Measurements from ENCODE around the gene RPS10.
A peak's percentile ranks its signal among the peaks of the same experiment; 100 is the strongest.
"Not testable (repeated sequence)": the region's sequence is repeated elsewhere in the genome, so short reads cannot be mapped to it uniquely, and the experiment has no call there.

The RPS10 gene

GRCh38 chr6:34424200-34425131 lies 1.4 kb downstream of the RPS10 start:
- Mint-ChIP-seq H3K27me3 (no peaks in the 10 kb centered on the region), H3K36me3 (peaks cover 26% of the 10 kb centered on the region), H3K4me3 (peak overlapping the region; percentile 98), H3K27ac (peak overlapping the region; percentile 100), H3K9me3 (no peaks in the 10 kb centered on the region), H3K4me1 (peaks cover 39% of the 10 kb centered on the region)

DNA sequence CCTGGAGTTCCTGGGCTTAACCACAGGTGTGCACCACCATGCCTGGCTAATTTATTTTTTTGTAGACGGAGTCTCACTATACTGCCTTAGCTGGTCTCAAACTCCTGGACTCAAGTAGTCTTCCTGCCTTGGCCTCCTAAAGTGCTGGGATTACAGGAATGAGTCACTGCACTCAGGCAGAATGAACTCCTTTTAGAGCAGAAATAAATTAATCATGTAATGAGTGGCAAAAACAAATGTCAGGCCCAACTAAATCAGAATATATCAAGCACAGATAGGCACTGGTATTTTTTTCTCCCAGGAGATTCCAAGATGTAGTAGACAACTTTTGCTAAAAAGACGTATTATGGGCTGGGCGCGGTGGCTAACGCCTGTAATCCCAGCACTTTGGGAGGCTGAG lies 2.6 kb downstream of the RPS10 start:
- Mint-ChIP-seq H3K4me1 (peaks cover 39% of the 10 kb centered on the region), H3K27ac (peak overlapping the region; percentile 62), H3K27me3 (no peaks in the 10 kb centered on the region), H3K9me3 (no peaks in the 10 kb centered on the region), H3K36me3 (peaks cover 30% of the 10 kb centered on the region), H3K4me3 (peak overlapping the region; percentile 98)

- peaks cover 27% of the 10 kb centered on the region for H3K4me1 Mint-ChIP-seq
- no peaks in the 10 kb centered on the region for H3K27me3 Mint-ChIP-seq
- H3K9me3 Mint-ChIP-seq = no peaks in the 10 kb centered on the region
- H3K4me3 Mint-ChIP-seq = no peak overlapping the region
- H3K27ac Mint-ChIP-seq = peak overlapping the region; percentile 68
- peaks cover 26% of the 10 kb centered on the region for H3K36me3 Mint-ChIP-seq
Measured at GRCh38 chr6:34418367-34418766, 7.5 kb downstream of the RPS10 start.

GRCh38 chr6:34416877-34417371 lies 8.9 kb downstream of the RPS10 start:
- Mint-ChIP-seq H3K4me1 (peaks cover 20% of the 10 kb centered on the region), H3K27ac (peak overlapping the region; percentile 47), H3K9me3 (no peaks in the 10 kb centered on the region), H3K27me3 (no peaks in the 10 kb centered on the region), H3K36me3 (peaks cover 21% of the 10 kb centered on the region), H3K4me3 (no peak overlapping the region)

GRCh38 chr6:34414999-34415858 lies 10.6 kb downstream of the RPS10 start:
- Mint-ChIP-seq H3K4me1 (peaks cover 10% of the 10 kb centered on the region), H3K27me3 (no peaks in the 10 kb centered on the region), H3K36me3 (peaks cover 15% of the 10 kb centered on the region), H3K9me3 (no peaks in the 10 kb centered on the region), H3K27ac (no peak overlapping the region), H3K4me3 (no peak overlapping the region)

DNA sequence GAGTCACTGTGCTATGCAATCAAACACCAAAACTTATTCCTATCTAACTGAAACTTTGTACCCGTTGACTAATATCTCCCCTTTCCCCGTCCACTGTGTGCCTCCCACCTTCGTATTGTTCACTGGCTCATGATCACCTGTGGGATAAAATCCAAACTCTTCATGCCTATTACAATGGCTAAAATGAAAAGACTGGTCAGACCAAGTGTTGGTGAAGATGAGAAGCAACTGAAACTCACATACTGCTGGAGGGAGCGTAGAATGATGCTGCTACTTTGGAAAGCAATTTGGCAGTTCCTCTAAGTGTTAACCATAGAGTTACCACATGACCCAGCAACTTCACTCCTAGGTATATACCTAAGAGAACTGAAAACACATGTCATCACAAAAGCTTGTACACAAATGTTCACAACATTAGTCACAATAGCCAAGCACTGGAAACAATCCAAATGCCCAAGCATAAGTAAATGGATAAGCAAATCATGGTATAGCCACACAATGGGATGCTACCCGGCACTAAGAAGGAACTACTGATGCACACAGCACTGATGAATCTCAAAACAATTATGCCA lies 13.1 kb downstream of the RPS10 start:
- H3K27ac Mint-ChIP-seq = no peak overlapping the region
- no peaks in the 10 kb centered on the region for H3K9me3 Mint-ChIP-seq
- no peaks in the 10 kb centered on the region for H3K27me3 Mint-ChIP-seq
- no peak overlapping the region for H3K4me3 Mint-ChIP-seq
- H3K36me3 Mint-ChIP-seq = peaks cover 6% of the 10 kb centered on the region
- peaks cover 6% of the 10 kb centered on the region for H3K4me1 Mint-ChIP-seq

DNA sequence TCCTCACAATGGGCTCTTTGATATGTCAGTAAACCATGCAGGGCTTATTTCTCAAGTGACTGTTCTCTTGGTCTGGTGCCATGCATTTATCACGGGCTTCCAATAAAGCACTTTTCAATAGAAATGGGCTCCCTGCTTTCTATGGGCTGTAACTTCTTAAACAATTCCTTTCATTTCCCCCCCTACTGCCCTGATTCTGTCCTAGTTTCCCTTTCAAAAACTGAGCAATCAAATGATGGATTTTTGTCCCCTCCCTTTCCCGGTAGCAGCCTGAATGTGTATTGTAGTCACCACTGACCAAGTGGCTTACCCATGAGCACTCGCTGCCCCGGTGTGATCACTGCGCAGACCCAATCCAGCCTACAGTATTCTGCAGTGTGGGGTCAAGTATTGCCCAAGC lies 13.9 kb downstream of the RPS10 start:
- Mint-ChIP-seq H3K4me1 (peaks cover 2% of the 10 kb centered on the region), H3K27ac (no peak overlapping the region), H3K4me3 (no peak overlapping the region), H3K27me3 (no peaks in the 10 kb centered on the region), H3K9me3 (no peaks in the 10 kb centered on the region), H3K36me3 (peaks cover 2% of the 10 kb centered on the region)

DNA sequence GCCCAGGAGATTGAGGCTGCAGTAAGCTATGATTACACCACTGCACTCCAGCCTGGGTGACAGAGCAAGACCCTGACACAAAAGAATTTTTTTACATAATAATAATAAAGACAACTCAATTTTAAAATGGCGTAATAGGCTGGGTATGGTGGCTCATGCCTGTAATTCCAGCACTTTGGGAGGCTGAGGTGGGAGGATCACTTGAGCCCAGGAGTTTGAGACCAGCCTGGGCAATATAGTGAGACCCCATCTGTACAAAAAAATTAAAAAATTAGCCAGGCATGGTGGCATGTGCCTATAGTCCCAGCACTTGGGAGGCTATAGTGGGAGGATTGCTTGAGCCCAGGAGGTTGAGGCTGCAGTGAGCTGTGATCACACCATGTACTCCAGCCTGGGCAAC lies 18.0 kb downstream of the RPS10 start:
- H3K27me3 Mint-ChIP-seq, H3K27ac Mint-ChIP-seq, H3K36me3 Mint-ChIP-seq, H3K4me3 Mint-ChIP-seq, H3K4me1 Mint-ChIP-seq, H3K9me3 Mint-ChIP-seq: not testable (repeated sequence)

GRCh38 chr6:34396518-34396917 lies 29.4 kb downstream of the RPS10 start:
- H3K4me3 Mint-ChIP-seq = no peak overlapping the region
- peak overlapping the region; percentile 72 for H3K27ac Mint-ChIP-seq
- no peaks in the 10 kb centered on the region for H3K9me3 Mint-ChIP-seq
- peaks cover 14% of the 10 kb centered on the region for H3K4me1 Mint-ChIP-seq
- no peaks in the 10 kb centered on the region for H3K36me3 Mint-ChIP-seq
- no peaks in the 10 kb centered on the region for H3K27me3 Mint-ChIP-seq

DNA sequence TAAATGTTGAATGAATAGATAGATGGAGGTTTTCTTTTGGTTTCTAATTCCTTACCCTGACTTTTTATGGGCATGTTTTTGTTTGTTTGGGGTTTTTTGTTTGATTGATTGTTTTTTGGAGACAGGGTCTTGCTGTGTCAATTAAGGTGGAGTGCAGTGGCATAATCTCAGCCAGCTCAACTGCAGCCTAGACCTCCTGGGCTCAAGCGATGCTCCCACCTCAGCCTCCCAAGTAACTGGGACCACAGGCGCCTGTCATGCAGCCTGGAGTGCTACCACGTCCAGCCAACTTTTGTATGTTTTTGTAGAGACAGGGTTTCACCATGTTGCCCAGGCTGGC lies 31.9 kb downstream of the RPS10 start:
- Mint-ChIP-seq H3K4me3 (peak overlapping the region; percentile 97), H3K27ac (peak overlapping the region; percentile 38), H3K4me1 (peaks cover 19% of the 10 kb centered on the region), H3K27me3 (no peaks in the 10 kb centered on the region), H3K9me3 (no peaks in the 10 kb centered on the region), H3K36me3 (no peaks in the 10 kb centered on the region)

GRCh38 chr6:34393191-34393965 lies 32.5 kb downstream of the RPS10 start:
- H3K4me3 Mint-ChIP-seq = peak overlapping the region; percentile 97

DNA sequence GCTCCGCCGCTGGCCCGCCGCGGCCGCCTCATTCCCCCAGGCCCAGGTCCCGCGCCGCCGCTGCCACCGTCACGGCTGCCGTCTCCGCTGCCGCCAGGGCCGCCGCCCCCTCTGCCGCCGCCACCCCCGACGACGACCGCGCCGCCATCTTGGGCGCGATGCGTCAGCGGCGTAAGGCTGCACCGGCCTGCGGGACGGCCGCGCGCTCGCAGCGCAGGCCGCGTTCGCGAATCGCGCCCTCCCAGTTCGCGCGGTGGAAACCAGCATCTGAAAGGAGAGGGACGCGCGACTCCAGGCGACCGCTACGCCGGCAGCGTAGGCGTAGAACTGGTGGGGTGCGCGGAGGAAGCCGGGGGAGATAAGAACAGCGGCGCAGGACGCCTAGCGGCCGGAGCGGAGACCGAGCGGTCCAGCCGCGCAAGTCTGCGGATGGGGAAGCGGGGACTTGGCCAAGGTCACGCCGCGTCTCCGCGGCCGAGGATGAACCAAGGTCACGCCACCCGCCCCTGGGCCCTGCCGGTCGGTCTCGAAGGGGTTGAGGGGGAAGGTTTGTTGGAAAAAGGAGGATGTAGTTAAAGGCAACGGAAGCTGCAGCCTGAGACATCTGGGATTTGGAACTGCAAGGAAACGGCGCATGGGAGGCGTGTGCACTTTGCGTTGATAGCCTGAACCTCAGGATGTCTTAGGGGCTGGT lies 33.2 kb downstream of the RPS10 start, which contains the start of gene NUDT3:
NUDT3 (minus strand) TSS at position 173 of the 694 bp plus-strand sequence. CDS start 307 bp downstream, outside the sequence.
- no peaks in the 10 kb centered on the region for H3K36me3 Mint-ChIP-seq
- peak within 1 kb of the TSS; percentile 97 for H3K4me3 Mint-ChIP-seq
- H3K27ac Mint-ChIP-seq = peak within 1 kb of the TSS; percentile 64
- peaks cover 23% of the 10 kb centered on the region for H3K4me1 Mint-ChIP-seq
- H3K27me3 Mint-ChIP-seq = no peaks in the 10 kb centered on the region
- no peaks in the 10 kb centered on the region for H3K9me3 Mint-ChIP-seq

More at GRCh38 chr6:34393191-34393965, 32.5 kb downstream of the RPS10 start:
- H3K27ac Mint-ChIP-seq = peak overlapping the region; percentile 38
- H3K9me3 Mint-ChIP-seq = no peaks in the 10 kb centered on the region
- no peaks in the 10 kb centered on the region for H3K36me3 Mint-ChIP-seq
- no peaks in the 10 kb centered on the region for H3K27me3 Mint-ChIP-seq
- H3K4me1 Mint-ChIP-seq = peaks cover 23% of the 10 kb centered on the region

GRCh38 chr6:34391786-34392496 lies 33.9 kb downstream of the RPS10 start:
- no peaks in the 10 kb centered on the region for H3K9me3 Mint-ChIP-seq

GRCh38 chr6:34391473-34391785 lies 34.4 kb downstream of the RPS10 start:
- Mint-ChIP-seq H3K27me3 (no peaks in the 10 kb centered on the region), H3K27ac (no peak overlapping the region), H3K36me3 (no peaks in the 10 kb centered on the region), H3K9me3 (no peaks in the 10 kb centered on the region), H3K4me1 (peaks cover 32% of the 10 kb centered on the region), H3K4me3 (no peak overlapping the region)

More at GRCh38 chr6:34391786-34392496, 33.9 kb downstream of the RPS10 start:
- peaks cover 27% of the 10 kb centered on the region for H3K4me1 Mint-ChIP-seq
- no peaks in the 10 kb centered on the region for H3K36me3 Mint-ChIP-seq
- H3K4me3 Mint-ChIP-seq = no peak overlapping the region
- H3K27me3 Mint-ChIP-seq = no peaks in the 10 kb centered on the region
- no peak overlapping the region for H3K27ac Mint-ChIP-seq
